Gastrocnemius medialis (tissue), 4 donors: ENCODE results near the gene PDCL3. TPM values are rescaled to one million over a fixed set of nuclear protein-coding genes. Genes with fewer than 3 reads are reported as not detected.

Experiments used
- ATAC-seq, 2 donors: fragments of 150-250 bp; one replicate each; pipeline ENCODE4 v1.9.1; 2016
- DNase-seq, 2 donors: peaks; one replicate each; pipeline ENCODE4 v3.0.0-alpha.2; 2019
- H3K27ac ChIP-seq, 4 donors: fragments of 200-600 bp; sonication (generic); 1 replicate in 1 of 4; 2 replicates in 3 of 4; pipeline ENCODE4 v1.5.1; 2016 to 2018; ENCODE audit warnings: mild to moderate bottlenecking in 2 of 4, moderate library complexity in 1 of 4
- H3K27me3 ChIP-seq, 3 donors: fragments of 200-600 bp; sonication (generic) in 2 of 3; 1 replicate in 1 of 3; 2 replicates in 2 of 3; pipeline versions ENCODE4 v1.5.1 to v1.6.0; 2016 to 2019; ENCODE audit warnings: mild to moderate bottlenecking in 1 of 3, moderate library complexity in 1 of 3
- H3K36me3 ChIP-seq, 2 donors: fragments of 200-600 bp; sonication (generic) in 1 of 2; one replicate each; pipeline ENCODE4 v1.5.1; 2017 to 2018
- H3K4me1 ChIP-seq, 2 donors: fragments of 200-600 bp; sonication (generic) in 1 of 2; one replicate each; pipeline ENCODE4 v1.5.1; 2016 to 2017; ENCODE audit warnings: mild to moderate bottlenecking in 2 of 2
- H3K4me3 ChIP-seq, 4 donors: fragments of 200-600 bp; sonication (generic) in 3 of 4; 1 replicate in 1 of 4; 2 replicates in 3 of 4; pipeline ENCODE4 v1.5.1; 2016 to 2019; ENCODE audit warnings: mild to moderate bottlenecking in 2 of 4
- H3K9me3 ChIP-seq, 3 donors: fragments of 200-600 bp; sonication (generic) in 2 of 3; 1 replicate in 1 of 3; 2 replicates in 2 of 3; pipeline ENCODE4 v1.5.1; 2016 to 2019
- POLR2A ChIP-seq, 2 donors: fragments of 450-650 bp; IDR thresholded peaks; one replicate each; pipeline ENCODE4 v1.6.1; 2017; ENCODE audit warnings: antibody characterized with exemption in 2 of 2, mild to moderate bottlenecking in 2 of 2, moderate library complexity in 2 of 2
- in situ Hi-C, 4 donors: fragments of 200-750 bp; cut with MboI; loops; one replicate each; pipeline versions ENCODE4 v1.15.0 to v1.8.0; 2017; ENCODE audit warnings: low sequenced_read_pairs in 4 of 4
- intact Hi-C: fragments of 100-400 bp; cut with DNase I; formaldehyde crosslinking; loops from one replicate; pipeline ENCODE4 v1.15.1; 2023; ENCODE audit warnings: low total_unique reads
- total RNA-seq, 4 donors: library from RNA; depleted of rRNA; stranded (reverse); fragments of >200 nt; gene quantifications; one replicate each; pipeline versions ENCODE4 v1.1.0 to v1.2.3, GENCODE V29; 2016
- TF ChIP-seq, protein P1 (sequence below), 5 experiments: fragments of 450-650 bp in 3 of 5; fragments of 200-600 bp in 2 of 5; sonication (generic) in 2 of 5; IDR thresholded peaks in 4 of 5; conservative IDR thresholded peaks in 1 of 5; 1 replicate in 4 of 5; 2 replicates in 1 of 5; pipeline ENCODE4 v1.5.1; 2016 to 2019; ENCODE audit warnings: antibody characterized with exemption in 5 of 5, mild to moderate bottlenecking in 3 of 5, moderate library complexity in 3 of 5

The PDCL3 gene
- total RNA-seq, 4 donors from 2014 or later, result 16.6 to 37.3 (median 27.8) TPM

GRCh38 chr2:100577777-100578176, 15.0 kb downstream of the PDCL3 start:
- Histone ChIP-seq H3K27ac (no peak overlapping the region), H3K9me3 (no peaks in the 10 kb centered on the region), H3K27me3 (no peaks in the 10 kb centered on the region), H3K36me3 (peaks cover 0 to 33% of the 10 kb centered on the region in 2 donors), H3K4me3 (no peak overlapping the region), H3K4me1 (no peaks in the 10 kb centered on the region)
- ATAC-seq (no peak), DNase-seq (no peak)
- TF ChIP-seq POLR2A (IDR thresholded peaks at IDR 0.05), result no peak
- TF ChIP-seq, protein P1, sequence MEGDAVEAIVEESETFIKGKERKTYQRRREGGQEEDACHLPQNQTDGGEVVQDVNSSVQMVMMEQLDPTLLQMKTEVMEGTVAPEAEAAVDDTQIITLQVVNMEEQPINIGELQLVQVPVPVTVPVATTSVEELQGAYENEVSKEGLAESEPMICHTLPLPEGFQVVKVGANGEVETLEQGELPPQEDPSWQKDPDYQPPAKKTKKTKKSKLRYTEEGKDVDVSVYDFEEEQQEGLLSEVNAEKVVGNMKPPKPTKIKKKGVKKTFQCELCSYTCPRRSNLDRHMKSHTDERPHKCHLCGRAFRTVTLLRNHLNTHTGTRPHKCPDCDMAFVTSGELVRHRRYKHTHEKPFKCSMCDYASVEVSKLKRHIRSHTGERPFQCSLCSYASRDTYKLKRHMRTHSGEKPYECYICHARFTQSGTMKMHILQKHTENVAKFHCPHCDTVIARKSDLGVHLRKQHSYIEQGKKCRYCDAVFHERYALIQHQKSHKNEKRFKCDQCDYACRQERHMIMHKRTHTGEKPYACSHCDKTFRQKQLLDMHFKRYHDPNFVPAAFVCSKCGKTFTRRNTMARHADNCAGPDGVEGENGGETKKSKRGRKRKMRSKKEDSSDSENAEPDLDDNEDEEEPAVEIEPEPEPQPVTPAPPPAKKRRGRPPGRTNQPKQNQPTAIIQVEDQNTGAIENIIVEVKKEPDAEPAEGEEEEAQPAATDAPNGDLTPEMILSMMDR (IDR thresholded peaks at IDR 0.05 in 4 of 5, conservative IDR thresholded peaks at IDR 0.05 in 1 of 5), result no peak
- intact Hi-C loops, result no loop called here
- in situ Hi-C loops, result loop anchor here in 1 of 4 donors (25.0 kb wide), 1 partner anchor 635 kb away; no protein-coding TSS in a partner anchor

DNA sequence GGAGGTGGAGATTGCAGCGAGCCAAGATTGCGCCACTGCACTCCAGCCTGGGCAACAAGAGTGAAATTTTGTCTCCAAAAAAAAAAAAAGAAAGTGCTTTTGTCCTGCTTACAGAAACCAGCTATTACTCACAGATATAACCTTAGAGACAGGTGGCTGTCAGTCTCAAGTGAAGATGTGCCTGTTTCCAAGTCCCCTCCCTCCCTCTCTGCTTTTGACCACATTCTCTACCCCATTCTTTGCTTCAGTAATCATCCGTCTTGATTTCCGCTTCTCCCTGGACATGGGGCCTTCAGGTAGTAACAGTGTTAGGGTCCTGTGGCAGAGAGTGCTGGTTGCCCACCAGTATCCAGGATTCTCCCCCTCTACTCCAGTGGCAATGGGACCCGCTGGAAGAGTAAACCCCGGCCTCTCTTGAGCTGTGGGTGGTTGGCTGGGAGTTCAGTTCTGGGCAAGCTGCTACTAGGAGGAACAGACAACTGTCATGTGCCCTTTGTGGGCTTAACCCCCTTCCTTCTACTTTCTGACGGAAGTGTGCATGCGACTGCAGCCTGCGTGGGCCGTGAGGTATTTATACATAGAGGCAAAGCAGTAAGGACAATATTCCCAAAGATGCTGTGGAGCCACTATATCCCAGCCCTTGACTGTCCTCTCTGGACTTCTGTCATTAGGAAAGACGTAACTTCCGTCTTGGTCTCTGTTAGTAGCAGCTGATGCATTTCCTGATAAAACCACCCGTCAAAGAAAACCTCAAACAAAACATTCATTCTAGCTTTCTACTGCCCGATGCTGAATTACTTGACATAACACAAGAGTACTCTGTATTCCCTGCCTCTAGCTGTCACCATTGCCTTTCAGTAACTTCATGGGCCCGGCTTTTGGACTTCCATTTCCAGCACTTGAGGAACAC, 17.8 kb downstream of the PDCL3 start:
- no peaks in the 10 kb centered on the region for H3K27me3 ChIP-seq
- ATAC-seq, result no peak
- H3K36me3 ChIP-seq, result peaks cover 0 to 20% of the 10 kb centered on the region in 2 donors
- TF ChIP-seq, protein P1 (IDR thresholded peaks at IDR 0.05 in 4 of 5, conservative IDR thresholded peaks at IDR 0.05 in 1 of 5), result no peak
- no peak for TF ChIP-seq POLR2A (IDR thresholded peaks at IDR 0.05)
- intact Hi-C loops, result no loop called here
- DNase-seq, result peak in 1 of 2 donors; percentile 19
- no peaks in the 10 kb centered on the region for H3K9me3 ChIP-seq
- no peak overlapping the region for H3K4me3 ChIP-seq
- in situ Hi-C loops, result loop anchor here in 1 of 4 donors (25.0 kb wide), 1 partner anchor 632 kb away; no protein-coding TSS in a partner anchor
- H3K4me1 ChIP-seq, result no peaks in the 10 kb centered on the region
- H3K27ac ChIP-seq, result no peak overlapping the region

DNA sequence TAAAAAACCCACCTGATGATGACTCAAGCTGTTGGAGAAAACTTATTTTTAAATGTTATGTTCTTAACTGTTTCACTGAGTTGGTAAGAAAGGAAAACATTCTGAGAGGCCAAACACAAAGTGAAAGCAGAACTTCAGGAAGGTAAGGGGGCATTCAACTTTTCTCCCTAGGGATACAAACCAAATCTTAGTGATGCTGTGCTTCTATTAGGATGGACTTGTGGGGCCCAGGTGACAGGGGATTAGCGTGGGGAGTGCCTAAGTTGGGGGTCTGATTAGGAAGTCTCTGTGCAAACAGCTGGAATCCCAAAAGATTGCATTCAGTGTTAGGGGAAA, 18.5 kb downstream of the PDCL3 start:
- Histone ChIP-seq H3K4me3 (no peak overlapping the region), H3K27ac (no peak overlapping the region), H3K4me1 (no peaks in the 10 kb centered on the region), H3K36me3 (peaks cover 0 to 15% of the 10 kb centered on the region in 2 donors), H3K9me3 (no peaks in the 10 kb centered on the region), H3K27me3 (no peaks in the 10 kb centered on the region)
- TF ChIP-seq, protein P1 (IDR thresholded peaks at IDR 0.05 in 4 of 5, conservative IDR thresholded peaks at IDR 0.05 in 1 of 5), result no peak
- TF ChIP-seq POLR2A (IDR thresholded peaks at IDR 0.05), result no peak
- intact Hi-C loops (no loop called here), in situ Hi-C loops (loop anchor here in 1 of 4 donors (25.0 kb wide), 1 partner anchor 631 kb away; no protein-coding TSS in a partner anchor)
- DNase-seq (no peak), ATAC-seq (no peak)

- no peak for ATAC-seq
- intact Hi-C loops (no loop called here), in situ Hi-C loops (loop anchor here in 1 of 4 donors (25.0 kb wide), 1 partner anchor 627 kb away; no protein-coding TSS in a partner anchor)
- Histone ChIP-seq H3K9me3 (no peaks in the 10 kb centered on the region), H3K36me3 (no peaks in the 10 kb centered on the region), H3K4me3 (no peak overlapping the region), H3K4me1 (no peaks in the 10 kb centered on the region), H3K27ac (no peak overlapping the region), H3K27me3 (no peaks in the 10 kb centered on the region)
- TF ChIP-seq, protein P1 (IDR thresholded peaks at IDR 0.05 in 4 of 5, conservative IDR thresholded peaks at IDR 0.05 in 1 of 5), result no peak
- no peak for TF ChIP-seq POLR2A (IDR thresholded peaks at IDR 0.05)
- DNase-seq, result no peak
These were observed 22.0 kb downstream of the PDCL3 start for GRCh38 chr2:100584816-100585215.
